Aorta (tissue), 5 donors: ENCODE measurements around the gene L3MBTL1. TPM values are rescaled to one million over a fixed set of nuclear protein-coding genes. Genes with fewer than 3 reads are reported as not detected.
"Not testable (repeated sequence)": the region's sequence is repeated elsewhere in the genome, so short reads cannot be mapped to it uniquely, and the experiment has no call there.

Experiments used
- ATAC-seq: fragments of 200-7000 bp; cut with Tn5 transposase; one replicate; pipeline ENCODE4 v1.9.1; 2022; ENCODE audit warnings: moderate library complexity; ENCODE audit not compliant: low FRiP score
- DNase-seq, 2 donors: peaks; one replicate each; pipeline ENCODE4 v3.0.0-alpha.2; 2020
- H3K27ac ChIP-seq, 2 donors: one replicate each; pipeline ENCODE4 v1.5.1; 2013; ENCODE audit warnings: low read length in 2 of 2, mild to moderate bottlenecking in 2 of 2, moderate library complexity in 2 of 2, control low read depth in 1 of 2, inconsistent platforms in 1 of 2, low read depth in 1 of 2
- H3K27me3 ChIP-seq, 2 donors: one replicate each; pipeline ENCODE4 v1.6.1; 2013; ENCODE audit warnings: control low read depth in 1 of 2, low read length in 1 of 2, mild to moderate bottlenecking in 1 of 2, moderate library complexity in 1 of 2; ENCODE audit not compliant: insufficient read depth in 2 of 2, control insufficient read depth in 1 of 2
- H3K36me3 ChIP-seq, 2 donors: one replicate each; pipeline ENCODE4 v1.6.1; 2013; ENCODE audit warnings: control low read depth in 1 of 2, low read length in 1 of 2, mild to moderate bottlenecking in 1 of 2; ENCODE audit not compliant: insufficient read depth in 2 of 2, control insufficient read depth in 1 of 2
- H3K4me1 ChIP-seq, 2 donors: one replicate each; pipeline ENCODE4 v1.6.1; 2013; ENCODE audit warnings: low read length in 2 of 2, control low read depth in 1 of 2, mild to moderate bottlenecking in 1 of 2, moderate library complexity in 1 of 2; ENCODE audit not compliant: insufficient read depth in 2 of 2, control insufficient read depth in 1 of 2
- H3K4me3 ChIP-seq, 2 donors: one replicate each; pipeline ENCODE4 v1.5.1; 2013; ENCODE audit warnings: low read length in 2 of 2, control low read depth in 1 of 2, mild to moderate bottlenecking in 1 of 2
- H3K9me3 ChIP-seq: one replicate; pipeline ENCODE4 v1.6.1; 2013; ENCODE audit warnings: mild to moderate bottlenecking, low read length; ENCODE audit not compliant: control insufficient read depth
- WGBS, 2 donors: extraction: QIAGEN DNeasy Blood & Tissue Kit; methylation state at CpG; one replicate each; pipeline ENCODE4 v1.1.7; 2013; 5-methylcytosine and 5-hydroxymethylcytosine counted together
- intact Hi-C, 2 donors: fragments of 100-400 bp; cut with DNase I; formaldehyde crosslinking; loops; one replicate each; pipeline versions ENCODE4 v1.14.2 to v1.15.0; 2022
- polyA plus RNA-seq, 2 donors: library from polyadenylated mRNA; stranded (reverse); fragments of 200-250 nt; gene quantifications; one replicate each; pipeline ENCODE4 v1.2.3, GENCODE V29; 2013
- total RNA-seq, 2 donors: library from RNA; stranded (reverse); fragmentation: NEBNext Ultra II Directional; extraction: Animal tissue kit (Norgen Biotek cat#: 25700); gene quantifications; one replicate each; pipeline ENCODE4 v1.2.1, GENCODE V29; 2021
- donor health status: healthy with polysubstance abuse.
- donor health status: Bipolar disorder and iron deficiency.
- donor health status: DM: no; HTN: no; CAD: no.
- donor health status: DM: no; HTN: no; CAD: no.
- donor health status: DM: yes; HTN: yes; CAD: no.

Gene L3MBTL1
- total and polyA plus RNA-seq, 4 donors = 2.9 to 24.3 (median 12.9) TPM

DNA sequence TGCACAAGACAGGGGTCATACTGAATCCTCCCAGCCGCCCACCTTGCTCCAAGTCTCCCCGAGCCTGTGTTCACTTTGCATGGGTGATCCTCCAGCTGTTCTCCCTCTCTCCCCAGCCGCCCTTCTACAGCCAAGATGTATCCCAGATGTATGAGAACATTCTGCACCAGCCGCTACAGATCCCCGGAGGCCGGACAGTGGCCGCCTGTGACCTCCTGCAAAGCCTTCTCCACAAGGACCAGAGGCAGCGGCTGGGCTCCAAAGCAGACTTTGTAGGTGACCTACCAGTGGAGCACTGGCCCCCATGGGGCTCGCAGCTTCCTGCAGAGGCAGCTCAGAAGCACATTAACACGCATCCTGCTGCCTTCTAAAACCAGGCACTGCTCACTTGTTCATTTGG is 68.6 kb downstream of the L3MBTL1 start:
- no peak for ATAC-seq
- intact Hi-C loops = no loop called here
- WGBS, 2 donors = 82 to 85% methylated on average over 10 of the region's 10 CpGs

DNA sequence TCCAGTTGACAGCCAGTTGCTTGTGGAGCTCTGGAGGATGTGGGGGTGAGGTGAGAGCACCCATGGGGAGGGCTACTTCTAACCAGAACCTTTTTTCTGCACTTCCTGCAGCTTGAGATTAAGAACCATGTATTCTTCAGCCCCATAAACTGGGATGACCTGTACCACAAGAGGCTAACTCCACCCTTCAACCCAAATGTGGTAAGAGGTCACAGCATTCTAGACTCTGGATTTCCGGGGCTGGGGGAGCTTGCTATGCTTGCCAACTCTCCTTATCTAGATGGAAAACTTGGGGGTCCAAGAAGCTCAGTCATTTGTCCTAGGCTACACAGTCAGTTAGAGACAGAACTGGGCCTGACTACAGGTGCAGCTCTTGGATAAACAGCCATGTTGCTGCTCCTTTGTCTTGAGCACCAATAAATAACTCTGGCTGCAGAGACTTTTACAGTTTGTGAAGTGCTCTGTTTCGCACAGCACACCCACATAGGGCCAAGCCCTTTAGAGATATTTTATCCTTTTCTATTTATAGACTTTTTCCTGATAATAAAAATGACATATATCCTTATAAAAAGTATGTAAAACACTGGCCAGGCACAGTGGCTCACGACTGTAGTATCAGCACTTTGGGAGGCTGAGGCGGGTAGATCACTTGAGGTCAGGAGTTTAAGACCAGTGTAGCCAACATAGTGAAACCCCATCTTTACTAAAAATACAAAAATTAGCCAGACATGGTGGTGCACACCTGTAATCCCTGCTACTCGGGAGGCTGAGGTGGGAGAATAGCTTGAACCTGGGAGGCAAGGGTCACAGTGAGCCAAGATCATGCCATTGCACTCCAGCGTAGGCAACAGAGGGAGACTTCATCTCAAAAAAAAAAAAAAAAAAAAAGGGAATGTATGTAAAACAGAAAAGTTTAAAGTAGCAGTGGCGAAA is 72.6 kb downstream of the L3MBTL1 start:
- H3K4me3 ChIP-seq = no peak overlapping the region
- 61 to 70% methylated on average over 7 of the region's 7 CpGs for WGBS, 2 donors
- intact Hi-C loops = no loop called here

More for the DNA sequence above, 68.6 kb downstream of the L3MBTL1 start:
- Histone ChIP-seq H3K36me3 (no peaks in the 10 kb centered on the region), H3K27me3 (no peaks in the 10 kb centered on the region), H3K27ac (no peak overlapping the region), H3K4me3 (no peak overlapping the region), H3K9me3 (no peaks in the 10 kb centered on the region), H3K4me1 (no peaks in the 10 kb centered on the region)
- DNase-seq = no peak

DNA sequence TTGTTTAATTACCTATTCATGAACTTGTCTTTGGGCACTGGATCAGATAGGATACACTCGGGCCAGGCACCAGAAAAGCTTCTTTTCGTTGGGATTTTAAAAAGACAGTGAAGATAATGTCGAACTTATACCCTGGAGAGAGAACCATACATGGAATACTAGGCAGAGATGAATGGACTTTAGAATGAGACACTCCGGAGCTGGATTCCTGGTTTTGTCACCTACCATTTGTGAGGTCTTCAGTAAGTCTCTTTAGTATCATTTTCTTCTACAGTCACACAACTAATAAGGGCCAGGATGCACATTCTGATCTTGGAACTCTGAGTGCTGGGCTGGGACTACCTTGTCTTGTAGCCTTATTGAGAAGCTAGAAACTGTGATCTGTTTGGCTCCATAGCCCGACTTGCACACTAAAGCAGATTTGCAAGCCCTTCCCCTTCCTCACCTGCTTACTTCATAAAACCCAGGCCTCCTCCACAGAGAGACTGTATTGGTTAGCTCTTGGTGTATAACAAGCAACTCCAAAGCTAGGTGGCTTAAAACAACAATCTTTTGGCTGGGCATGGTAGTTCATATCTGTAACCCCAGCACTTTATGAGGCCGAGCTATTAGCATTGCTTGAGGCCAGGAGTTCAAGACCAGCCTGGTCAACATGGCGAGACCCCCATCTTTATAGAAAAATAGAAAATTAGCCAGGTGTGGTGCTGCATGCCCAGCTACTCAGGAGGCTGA is 75.8 kb downstream of the L3MBTL1 start:
- Histone ChIP-seq H3K9me3 (no peaks in the 10 kb centered on the region), H3K27ac (no peak overlapping the region), H3K36me3 (no peaks in the 10 kb centered on the region), H3K27me3 (no peaks in the 10 kb centered on the region), H3K4me1 (no peaks in the 10 kb centered on the region), H3K4me3 (no peak overlapping the region)
- intact Hi-C loops = no loop called here
- ATAC-seq = no peak
- no peak for DNase-seq
- WGBS, 2 donors = 78 to 85% methylated on average over 7 of the region's 7 CpGs

More for the DNA sequence above, 72.6 kb downstream of the L3MBTL1 start:
- ATAC-seq = no peak
- no peak for DNase-seq
- Histone ChIP-seq H3K27me3 (no peaks in the 10 kb centered on the region), H3K27ac (no peak overlapping the region), H3K9me3 (no peaks in the 10 kb centered on the region), H3K4me1 (no peaks in the 10 kb centered on the region), H3K36me3 (no peaks in the 10 kb centered on the region)

DNA sequence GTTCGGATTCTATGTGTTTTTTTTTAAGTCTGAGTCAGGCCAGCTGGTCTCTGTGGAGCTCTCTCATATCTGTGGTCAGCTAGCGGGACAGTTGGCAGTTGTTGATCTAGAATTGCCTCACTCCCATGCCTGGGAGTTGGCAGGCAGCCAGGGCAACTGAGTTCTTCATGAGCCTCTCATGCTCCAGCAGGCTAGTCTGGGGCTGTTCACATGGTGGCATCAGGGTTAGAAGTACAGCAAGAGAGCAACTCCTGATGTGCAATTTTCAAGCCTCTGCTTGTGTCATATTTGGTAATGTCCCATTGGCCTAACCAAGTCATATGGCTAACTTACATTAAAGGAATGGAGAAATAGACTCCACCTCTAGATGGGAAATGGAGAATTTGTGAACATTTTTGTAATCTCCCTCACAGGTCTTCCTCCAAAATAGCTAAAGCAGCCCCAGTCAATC is 76.5 kb downstream of the L3MBTL1 start:
- Histone ChIP-seq H3K36me3 (no peaks in the 10 kb centered on the region), H3K4me3 (no peak overlapping the region), H3K27me3 (no peaks in the 10 kb centered on the region), H3K9me3 (no peaks in the 10 kb centered on the region), H3K4me1 (no peaks in the 10 kb centered on the region), H3K27ac (no peak overlapping the region)
- ATAC-seq (peak; percentile 70), DNase-seq (peak; percentile 91 to 92)
- 6 to 7% methylated on average over 2 of the region's 2 CpGs for WGBS, 2 donors
- intact Hi-C loops = no loop called here

DNA sequence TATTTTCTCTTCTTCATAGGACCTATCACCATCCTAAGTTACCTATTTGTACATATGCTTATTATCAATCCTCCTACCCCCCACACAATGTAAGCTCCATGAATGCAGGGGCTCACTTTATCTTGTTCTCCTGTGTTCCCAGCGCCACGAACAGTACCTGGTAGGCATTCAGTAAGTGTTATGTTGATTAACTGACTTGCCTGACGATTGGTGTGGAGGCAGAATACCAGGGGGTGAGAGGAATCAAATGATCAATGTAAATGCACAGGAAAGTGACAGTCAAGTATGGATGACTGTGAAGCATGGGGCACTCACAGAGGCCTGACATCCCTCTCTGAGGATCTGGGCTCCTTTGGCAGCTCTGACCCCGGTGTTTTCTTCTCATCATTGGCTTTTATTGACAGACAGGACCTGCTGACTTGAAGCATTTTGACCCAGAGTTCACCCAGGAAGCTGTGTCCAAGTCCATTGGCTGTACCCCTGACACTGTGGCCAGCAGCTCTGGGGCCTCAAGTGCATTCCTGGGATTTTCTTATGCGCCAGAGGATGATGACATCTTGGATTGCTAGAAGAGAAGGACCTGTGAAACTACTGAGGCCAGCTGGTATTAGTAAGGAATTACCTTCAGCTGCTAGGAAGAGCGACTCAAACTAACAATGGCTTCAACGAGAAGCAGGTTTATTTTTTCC is 77.1 kb downstream of the L3MBTL1 start:
- Histone ChIP-seq H3K9me3 (no peaks in the 10 kb centered on the region), H3K27me3 (no peaks in the 10 kb centered on the region), H3K4me1 (no peaks in the 10 kb centered on the region), H3K4me3 (no peak overlapping the region), H3K36me3 (no peaks in the 10 kb centered on the region), H3K27ac (no peak overlapping the region)
- no peak for DNase-seq
- intact Hi-C loops = no loop called here
- WGBS, 2 donors = 76 to 85% methylated on average over 7 of the region's 7 CpGs
- ATAC-seq = no peak

DNA sequence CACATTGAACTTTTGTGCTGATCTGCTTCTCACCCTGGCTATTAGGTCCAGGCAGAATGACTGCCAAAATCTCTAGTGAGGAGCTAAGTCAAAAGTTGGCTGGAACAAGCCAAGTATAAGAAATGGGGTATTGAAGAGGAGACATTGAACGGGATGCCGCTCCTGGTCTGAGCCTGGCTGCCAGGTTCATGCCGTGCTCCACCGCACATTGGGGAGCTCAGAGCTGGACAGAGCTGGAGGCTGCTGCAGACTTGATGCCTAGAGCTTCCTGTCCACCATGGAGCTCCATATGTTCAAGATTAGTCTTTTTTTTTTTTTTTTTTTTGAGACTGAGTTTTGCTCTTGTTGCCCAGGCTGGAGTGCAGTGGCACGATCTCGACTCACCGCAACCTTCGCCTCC is 79.1 kb downstream of the L3MBTL1 start:
- H3K27ac ChIP-seq = no peak overlapping the region
- no peak for DNase-seq
- no peaks in the 10 kb centered on the region for H3K27me3 ChIP-seq
- no peak for ATAC-seq
- no peaks in the 10 kb centered on the region for H3K9me3 ChIP-seq
- H3K36me3 ChIP-seq = no peaks in the 10 kb centered on the region
- H3K4me1 ChIP-seq = no peaks in the 10 kb centered on the region
- WGBS, 2 donors = 86 to 87% methylated on average over 8 of the region's 8 CpGs
- no peak overlapping the region for H3K4me3 ChIP-seq
- intact Hi-C loops = no loop called here

DNA sequence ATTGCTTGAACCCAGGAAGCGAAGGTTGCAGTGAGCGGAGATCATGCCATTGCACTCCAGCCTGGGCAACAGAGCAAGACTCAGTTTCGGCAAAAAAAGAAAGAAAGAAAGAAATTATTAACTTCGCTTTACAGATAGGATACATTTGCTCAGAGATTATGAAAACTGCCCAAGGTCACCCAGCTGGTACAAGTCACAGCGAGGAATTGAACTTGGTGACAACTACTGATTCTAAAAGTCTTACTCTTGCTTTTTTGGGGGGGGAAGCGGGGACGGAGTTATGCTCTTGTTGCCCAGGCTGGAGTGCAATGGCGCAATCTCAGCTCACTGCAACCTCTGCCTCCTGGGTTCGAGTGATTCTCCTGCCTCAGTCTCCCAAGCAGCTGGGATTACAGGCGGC is 81.0 kb downstream of the L3MBTL1 start:
- H3K4me3 ChIP-seq, H3K4me1 ChIP-seq, H3K27me3 ChIP-seq, DNase-seq, ATAC-seq, H3K9me3 ChIP-seq, H3K36me3 ChIP-seq, H3K27ac ChIP-seq, intact Hi-C loops: not testable (repeated sequence)
- WGBS, 2 donors = 95 to 96% methylated on average over 10 of the region's 10 CpGs

DNA sequence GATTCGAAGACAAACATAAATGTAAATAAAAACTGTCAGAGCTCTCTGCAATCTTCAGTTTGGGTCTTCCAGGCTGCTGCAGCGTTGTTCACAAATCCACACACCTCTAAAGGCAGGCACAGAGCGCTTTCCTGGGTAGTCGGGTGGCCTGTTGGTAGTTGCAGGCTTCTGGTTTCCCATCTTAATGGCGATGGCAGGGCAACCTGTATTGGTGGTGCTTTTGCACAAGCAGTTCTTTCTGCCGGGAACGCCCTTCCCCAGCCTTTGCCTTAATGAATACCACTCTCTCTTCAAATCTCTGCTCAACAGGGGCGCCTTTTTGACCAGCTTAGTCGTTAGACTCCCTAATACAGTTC is 82.5 kb downstream of the L3MBTL1 start:
- Histone ChIP-seq H3K27me3 (no peaks in the 10 kb centered on the region), H3K9me3 (no peaks in the 10 kb centered on the region), H3K4me3 (peak overlapping the region; percentile 23 to 60), H3K27ac (peak overlapping the region in 1 of 2 donors; percentile 7), H3K4me1 (no peaks in the 10 kb centered on the region), H3K36me3 (no peaks in the 10 kb centered on the region)
- DNase-seq (no peak), ATAC-seq (peak; percentile 30)
- intact Hi-C loops = loop anchor here (2.0 to 10.0 kb wide), 3 partner anchors 51 to 615 kb away; partner anchors contain the start of gene SRSF6 (in 1 of the 2)
- 23 to 28% methylated on average over 8 to 9 of the region's 9 CpGs for whole genome bisulfite sequencing, 2 donors
